Medulla oblongata (tissue), 1 donor: ENCODE measurements around the gene TMEM212.
A peak's percentile ranks its signal among the peaks of the same experiment; 100 is the strongest.
"Not testable (repeated sequence)": the region's sequence is repeated elsewhere in the genome, so short reads cannot be mapped to it uniquely, and the experiment has no call there.

ENCODE experiments used
- DNase-seq: peaks from one replicate; pipeline ENCODE4 v3.0.0-alpha.2; 2015; ENCODE audit errors: extremely low spot score

TMEM212 gene

DNA sequence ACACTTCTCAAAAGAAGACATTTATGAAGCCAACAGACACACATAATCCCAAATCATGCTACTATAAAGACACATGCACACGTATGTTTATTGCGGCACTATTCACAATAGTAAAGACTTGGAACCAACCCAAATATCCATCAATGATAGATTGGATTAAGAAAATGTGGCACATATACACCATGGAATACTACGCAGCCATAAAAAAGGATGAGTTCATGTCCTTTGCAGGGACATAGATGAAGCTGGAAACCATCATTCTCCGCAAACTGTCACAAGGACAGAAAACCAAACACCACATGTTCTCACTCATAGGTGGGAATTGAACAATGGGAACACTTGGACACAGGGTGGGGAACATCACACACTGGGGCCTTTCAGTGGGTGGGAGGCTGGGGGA lies 15.6 kb downstream of the TMEM212 start:
- not testable (repeated sequence) for DNase-seq

DNA sequence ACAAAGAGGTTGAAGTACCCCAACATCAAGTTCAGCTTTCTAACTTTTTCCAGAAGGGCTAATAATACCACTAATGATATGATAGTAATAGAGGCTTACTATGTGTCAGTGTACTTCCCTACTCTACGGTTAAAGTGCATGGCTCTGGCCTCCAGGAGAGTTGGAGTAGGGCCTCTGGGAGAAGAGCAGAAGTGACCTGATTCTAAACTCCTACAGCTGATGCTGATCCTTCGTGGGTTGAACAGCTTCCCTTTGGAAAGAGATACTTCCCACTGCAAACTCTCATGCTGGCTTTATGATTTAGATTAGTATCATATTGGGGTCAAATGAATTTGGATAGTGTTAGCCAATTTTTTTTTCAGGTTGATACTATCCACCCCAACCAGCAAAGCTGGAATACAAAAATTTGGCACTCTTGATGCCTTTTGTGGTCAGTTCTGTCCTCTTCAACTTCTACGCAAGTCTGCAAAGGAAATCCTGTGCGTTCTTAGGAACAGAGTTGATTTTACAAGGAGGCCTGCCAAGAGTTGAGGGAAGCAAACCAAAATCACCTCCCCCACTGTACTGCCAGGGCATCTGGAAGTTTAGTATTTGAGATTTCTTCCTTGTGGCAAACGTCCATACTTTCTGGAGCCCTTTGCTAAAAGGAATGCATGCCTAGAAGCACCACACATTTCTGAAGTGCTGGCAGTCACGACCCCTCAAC lies 17.8 kb downstream of the TMEM212 start:
- DNase-seq = no peak

DNA sequence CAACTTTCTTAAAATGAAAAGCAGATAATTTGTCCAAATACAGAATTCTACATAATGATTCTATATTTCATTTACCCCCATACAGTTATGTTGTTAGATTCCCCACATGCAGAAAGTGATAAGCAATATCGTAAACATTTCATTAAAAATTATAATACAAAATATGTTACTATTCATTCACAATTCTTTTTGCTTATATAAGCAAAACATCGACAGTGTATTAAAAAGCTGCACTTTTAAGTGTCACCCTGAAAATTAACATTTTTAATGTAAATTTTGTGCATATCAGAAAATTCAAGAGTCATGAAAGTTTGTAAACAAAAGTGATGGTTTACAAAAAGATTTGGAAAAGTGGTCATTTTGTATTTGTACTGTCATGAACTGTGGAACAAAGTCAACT lies 19.2 kb downstream of the TMEM212 start:
- DNase-seq = no peak

DNA sequence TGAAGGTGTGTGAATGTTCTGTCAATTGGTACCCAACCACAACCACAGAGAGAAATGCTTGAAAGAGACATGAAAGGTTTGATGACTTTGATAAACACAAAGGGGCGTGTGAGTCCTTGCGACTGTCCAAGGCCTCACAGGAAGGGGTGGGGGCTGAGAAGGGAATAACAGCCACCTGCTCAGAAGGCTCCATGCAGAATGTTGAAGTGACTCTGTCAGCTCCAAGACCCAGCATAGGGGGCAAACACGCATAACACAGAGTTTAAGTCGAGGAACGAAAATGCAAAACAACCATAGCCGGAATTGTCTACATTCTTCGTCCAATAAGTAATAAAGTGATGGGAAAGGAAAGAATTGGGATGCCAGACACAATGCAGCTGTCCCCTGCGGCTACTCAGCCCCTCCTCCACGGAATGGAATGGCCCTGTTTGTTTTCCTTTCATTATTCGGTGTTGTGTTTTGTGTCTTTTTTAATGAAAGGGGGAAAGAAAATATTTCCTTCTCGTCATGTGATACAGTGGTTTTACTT lies 19.9 kb downstream of the TMEM212 start:
- peak; percentile 5 for DNase-seq

DNA sequence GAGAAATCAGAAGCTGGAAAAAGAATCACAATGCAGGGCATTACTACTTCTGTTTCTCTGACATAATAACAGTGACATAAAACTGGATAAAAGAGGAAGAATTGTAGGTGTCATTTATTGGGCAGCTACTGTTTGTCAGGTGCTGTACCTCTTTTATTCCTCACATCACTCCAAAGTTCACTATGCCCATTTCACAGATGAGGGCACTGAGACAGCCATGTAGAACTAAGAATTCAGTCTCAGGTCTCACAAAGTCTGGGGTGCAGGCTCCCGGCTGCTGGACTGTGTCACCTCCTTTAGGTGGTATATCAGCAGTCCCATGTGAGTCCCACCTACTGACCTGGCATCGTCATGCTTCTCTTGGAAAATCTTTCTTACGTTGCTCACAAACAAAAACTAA lies 20.8 kb downstream of the TMEM212 start:
- DNase-seq = no peak

DNA sequence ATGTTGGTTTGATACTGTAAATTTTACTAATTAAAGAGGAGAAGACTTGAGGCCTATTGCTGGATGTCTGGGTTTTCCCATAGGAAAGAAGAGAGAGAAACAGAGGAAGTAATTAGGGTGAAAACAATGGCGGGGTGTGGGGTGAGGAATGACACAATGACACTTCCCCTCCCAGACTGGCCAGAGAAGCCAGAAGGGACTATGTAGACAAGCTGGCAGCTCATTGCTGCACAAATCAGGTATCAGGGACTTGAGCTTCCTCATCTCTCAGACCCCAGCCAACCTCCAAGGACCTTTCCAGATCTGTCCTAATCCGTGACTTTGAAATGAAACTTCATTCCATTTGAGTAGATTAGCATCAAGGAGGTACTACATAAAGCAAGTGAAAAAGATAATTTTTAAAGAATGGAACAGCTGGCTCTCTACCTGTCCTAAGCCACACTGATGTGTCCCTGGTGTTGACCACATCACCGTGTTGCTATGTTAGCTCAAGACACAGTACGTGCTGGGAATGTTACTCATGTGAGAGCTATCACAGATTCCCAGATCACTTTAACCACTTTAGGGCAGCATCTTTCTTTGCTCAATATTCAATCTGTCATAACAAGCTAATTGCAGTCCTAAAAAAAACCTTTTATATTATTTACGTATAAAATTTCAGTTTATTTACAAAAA lies 22.2 kb downstream of the TMEM212 start:
- no peak for DNase-seq

DNA sequence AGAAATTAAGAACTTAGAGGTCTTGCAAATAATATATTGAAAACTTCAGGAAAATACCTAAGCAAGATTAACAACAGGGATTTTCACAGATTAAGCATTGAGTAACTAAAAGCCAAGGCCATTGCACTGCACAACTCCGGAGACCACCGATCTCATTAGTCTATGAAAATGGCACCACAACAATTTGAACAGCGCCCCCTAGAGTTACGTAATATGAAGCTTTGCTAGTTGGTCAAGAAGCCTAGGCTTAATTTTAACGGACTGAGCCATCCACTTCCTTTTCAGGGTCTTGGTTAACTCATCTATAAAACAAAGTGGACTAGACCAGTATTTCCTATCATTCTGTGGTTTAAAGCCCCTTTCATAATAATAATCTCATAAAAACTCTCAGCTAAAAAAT lies 24.8 kb downstream of the TMEM212 start:
- no peak for DNase-seq

DNA sequence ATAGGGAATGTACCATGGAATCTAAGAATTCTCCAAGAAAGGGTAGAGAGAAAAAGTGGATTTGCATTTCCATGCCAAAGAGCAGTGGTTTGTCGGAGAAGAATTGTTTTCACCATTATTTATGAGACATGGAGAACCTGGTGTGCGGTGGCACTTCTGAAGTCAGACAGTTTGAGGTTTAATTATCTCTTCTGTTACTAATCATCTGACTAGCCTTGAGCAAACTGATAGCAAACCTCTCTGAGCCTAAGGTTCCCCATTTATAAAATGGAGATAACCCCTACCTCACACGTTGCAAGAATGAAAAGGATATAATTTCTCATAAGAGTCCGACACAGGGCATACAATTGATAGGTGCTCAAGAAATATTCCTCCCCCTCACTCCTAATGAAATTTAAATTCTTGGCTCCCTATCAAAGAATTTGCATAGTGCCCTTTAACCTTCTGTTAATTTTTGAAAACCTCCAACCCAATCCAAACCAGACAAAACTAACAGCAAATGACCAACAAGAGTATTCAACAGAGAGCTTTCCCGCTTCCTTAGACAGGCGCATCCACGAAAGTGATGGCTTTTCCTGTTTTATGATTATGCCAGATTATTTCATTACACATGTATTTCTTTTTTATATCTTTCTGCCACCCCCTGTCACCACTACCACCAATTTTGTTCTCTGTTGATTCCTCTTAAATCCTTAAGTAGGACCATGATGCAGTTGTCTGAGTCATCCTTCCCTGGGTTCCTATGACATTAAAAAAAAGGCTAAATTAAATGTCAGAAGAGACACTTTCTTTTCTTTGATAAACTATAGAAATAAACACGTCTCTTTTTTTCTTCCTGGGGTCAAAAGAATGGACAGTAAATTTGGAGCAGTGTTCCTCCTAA lies 28.5 kb downstream of the TMEM212 start:
- DNase-seq = no peak

DNA sequence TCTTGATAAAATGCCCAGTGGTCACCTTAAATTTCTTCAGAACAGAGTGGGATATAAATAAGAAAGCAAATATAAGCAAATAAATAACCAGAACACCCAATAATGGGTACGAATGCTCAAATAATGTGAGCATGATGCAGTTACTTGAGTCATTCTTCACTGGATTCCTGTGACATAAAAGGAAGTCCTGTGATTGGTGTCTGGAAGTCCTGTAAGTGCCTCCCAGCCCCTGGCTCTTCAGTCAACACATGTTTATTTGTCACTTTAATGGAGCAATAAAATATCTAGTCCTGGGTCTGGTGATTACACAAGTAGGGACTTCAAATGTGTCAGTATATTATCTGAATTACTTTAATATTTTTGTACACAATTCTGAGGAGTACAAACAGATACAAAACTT lies 30.4 kb downstream of the TMEM212 start:
- DNase-seq = no peak

DNA sequence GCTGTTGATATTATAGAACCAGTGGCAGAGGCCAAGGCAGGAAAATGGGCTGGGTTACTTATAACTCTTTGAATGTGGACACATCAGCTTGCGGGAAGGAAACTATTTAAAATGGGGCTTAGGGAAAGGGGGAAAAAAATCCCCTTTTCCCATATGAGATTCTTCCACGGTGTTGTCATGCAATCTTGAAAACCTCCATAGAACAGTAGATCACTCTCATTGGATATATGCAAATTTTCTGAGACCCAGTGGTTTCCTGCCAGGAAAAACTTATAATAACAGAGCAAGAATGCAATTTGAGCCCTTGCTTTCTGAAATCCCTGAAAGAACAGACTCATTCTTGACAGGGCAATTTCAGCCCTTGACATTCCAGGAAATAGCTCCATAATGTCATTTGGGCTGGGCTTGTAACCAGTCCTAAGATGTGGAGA lies 31.1 kb downstream of the TMEM212 start:
- no peak for DNase-seq

DNA sequence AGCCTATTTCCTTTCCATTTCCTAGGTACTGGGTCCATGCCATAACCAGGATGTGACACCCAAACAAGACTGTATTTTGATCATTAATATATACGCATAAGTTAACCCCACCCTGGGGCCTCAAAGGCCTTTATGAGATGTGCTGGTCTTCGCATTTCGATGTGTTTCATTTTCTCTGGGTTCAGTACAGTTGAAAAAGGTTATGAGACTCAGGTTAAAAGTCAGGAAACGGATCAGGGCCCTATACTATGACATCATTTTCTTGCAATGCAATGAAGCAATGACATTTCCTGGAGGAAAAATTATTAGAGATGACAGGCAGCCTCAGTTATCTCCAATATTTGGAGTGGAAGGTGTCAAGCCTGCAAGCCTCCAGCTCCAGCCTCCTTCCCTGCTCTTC lies 31.7 kb downstream of the TMEM212 start:
- DNase-seq = no peak

DNA sequence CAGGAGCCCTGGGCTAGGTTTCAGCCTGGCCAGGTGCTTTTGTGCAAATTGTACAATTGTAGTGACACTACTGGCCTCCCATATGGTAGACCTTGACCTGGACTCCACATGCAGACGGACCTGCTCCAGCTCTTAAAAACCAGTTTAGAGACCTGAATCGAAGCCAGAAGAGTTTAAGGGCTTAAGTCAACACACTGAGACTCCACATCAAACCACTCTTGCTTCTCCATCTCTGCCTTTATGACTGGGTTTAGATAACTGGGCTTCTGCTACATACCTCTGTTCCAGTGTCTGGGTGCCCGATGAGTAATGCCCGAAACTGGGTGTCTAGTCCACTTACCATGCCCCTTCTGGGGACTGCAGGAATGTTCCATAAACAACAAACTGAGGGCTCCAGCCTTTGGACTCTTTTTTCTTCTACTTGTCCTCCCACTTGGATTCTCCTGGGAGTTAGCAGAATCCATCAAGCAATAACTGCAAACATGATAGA lies 32.8 kb downstream of the TMEM212 start:
- DNase-seq = no peak

DNA sequence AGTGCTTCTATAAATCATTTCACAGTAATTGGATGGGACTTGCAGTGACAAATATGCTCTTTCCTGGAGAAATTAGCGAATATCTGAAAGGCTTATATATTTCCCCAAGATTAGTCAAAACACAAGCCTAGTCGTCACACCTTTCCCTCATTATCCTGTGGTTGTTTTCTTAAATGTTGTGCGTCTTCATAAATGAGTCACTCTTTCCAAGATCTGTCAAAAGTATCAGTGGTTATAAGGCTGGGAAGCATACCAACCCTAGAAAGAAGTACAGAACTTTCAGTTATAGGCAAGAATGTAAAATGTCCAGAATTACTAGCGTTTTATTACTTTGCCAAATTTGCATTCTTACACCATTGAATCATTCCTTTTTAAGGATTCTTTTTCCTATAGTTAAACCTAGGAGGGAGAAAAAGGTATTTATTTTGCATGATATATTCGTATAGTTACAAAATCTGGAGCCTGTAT lies 33.6 kb downstream of the TMEM212 start:
- no peak for DNase-seq

DNA sequence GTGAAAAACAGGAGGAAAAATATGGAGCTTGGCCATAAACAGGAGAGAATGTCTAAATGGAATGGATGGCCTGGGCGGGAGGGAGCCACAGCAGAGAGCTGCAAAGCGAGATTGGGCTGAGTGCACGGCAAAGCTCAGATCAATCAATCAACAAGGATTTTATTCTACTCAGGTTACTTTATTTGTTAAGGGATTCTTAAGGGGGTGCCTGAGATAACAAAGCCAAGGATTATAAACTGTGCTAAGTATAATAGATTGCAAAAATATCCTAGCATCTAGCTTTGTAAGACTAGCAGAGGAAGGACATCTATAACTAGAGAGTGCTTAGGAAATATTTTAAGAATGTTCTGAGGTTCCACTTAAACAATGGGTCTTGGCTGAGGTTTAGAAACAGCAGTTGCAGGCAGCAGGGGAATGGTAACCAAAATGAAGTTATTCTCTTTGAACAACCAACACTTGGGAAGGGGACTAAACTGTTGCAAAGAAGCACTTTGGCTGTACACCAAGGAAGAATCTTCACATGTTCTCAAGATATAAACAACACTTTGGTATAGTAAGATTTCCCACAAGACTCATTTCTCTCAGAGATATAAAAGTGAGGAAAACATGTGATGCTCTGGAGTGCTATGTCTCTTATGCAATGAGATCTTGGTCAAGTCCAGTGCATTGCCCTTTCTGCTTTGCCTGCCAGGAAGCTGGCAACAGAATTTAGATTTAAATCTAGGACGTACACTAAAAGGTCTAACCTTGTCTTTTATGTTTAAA lies 35.5 kb downstream of the TMEM212 start:
- DNase-seq = no peak

DNA sequence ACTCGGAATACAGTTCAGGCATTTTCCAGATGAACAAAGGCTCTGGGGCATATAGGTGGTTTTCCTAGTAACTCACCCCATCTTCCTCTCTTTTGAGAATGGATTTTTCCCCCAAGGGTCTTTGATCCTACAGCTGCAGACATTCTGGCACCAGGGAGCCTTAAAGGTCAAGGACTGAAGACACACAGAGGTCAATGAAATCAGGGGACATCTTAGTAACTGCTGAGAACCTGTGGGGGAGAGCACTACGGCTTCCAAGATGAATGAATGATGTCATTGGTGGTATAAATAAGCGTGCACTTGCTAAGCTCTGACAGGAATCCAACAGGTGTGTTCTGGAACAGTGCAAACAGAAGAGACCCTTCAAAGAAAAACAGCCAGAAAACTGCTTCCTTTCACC lies 36.3 kb downstream of the TMEM212 start:
- DNase-seq = no peak

DNA sequence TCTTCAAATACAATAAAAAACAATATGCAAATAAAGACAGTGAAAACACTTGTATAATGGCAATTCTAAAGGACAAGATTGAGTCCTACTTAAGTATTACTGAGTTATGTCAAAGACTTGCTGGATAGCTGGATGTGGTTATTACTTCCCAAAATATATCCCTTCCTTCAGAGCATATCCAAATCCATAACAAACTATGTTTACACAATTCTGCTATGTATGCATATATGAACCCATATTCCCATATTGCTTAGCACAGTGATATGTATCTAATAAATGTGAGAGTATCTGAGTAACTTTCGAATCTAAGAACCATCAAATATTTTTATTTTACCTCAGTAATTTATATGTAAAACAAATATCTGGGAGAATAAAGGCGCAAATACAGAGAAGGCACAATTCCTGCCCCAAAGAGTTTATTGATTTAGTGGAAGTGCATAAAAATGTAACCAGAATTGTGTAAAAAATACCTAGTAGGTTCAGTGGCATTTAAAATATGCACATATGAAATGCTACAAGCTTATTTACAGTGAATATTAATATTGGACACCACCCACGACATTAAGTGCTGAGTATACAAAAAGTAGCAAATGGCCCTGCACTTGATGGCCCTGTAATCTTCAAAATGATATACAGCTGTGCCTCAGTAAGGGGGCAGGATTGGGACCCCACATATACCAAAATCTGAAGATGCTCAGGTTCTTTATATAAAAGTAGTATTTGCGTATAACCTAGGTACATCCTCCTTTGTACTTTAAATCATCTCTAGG lies 37.1 kb downstream of the TMEM212 start:
- DNase-seq = no peak

DNA sequence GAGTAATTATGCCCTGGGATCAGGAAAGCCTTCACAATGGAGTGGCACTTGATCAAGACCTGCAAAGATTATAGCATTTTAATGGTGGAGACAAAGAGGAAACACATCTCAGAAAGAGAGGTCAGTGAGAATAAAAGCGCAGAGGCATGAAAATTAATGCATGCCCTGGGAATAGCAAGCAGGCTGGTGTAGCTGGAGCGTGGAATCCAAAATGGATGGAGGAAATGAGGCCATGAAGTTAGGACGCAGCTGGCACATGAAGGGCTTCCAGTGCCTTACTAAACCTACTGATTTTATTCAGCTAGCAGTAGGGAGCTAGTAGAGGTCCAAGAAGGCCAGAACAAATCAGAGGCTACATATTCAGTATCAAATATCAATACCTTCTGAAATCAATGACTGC lies 38.1 kb downstream of the TMEM212 start:
- no peak for DNase-seq

DNA sequence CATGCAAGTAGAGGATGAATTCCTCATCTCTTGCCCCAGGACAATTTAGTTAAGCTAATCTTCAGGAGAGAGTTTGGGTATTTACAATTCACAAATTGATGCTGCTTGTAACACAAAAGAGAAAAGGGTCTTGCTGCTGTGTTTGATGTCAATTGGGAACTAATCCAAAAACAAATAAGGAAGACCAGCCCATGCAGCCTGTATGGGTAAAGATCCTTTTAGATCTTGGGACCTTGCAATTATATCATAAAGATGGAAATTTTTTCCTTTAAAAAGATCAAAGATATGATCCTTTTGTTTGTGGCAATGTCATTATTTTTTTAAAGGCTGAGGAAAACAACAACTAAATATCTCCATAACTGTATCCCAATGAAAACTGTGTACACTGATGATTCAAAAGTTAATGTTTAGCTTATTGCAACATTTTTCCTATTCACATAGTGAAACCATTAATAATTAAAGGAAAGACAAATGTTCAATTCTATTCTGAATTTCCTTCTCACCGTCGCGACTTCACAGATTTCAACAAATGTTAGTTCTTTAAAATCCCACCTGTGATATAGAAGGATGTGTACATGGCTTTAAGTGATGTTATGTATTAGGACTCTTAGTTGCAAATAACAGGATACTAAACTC lies 40.2 kb downstream of the TMEM212 start:
- no peak for DNase-seq

DNA sequence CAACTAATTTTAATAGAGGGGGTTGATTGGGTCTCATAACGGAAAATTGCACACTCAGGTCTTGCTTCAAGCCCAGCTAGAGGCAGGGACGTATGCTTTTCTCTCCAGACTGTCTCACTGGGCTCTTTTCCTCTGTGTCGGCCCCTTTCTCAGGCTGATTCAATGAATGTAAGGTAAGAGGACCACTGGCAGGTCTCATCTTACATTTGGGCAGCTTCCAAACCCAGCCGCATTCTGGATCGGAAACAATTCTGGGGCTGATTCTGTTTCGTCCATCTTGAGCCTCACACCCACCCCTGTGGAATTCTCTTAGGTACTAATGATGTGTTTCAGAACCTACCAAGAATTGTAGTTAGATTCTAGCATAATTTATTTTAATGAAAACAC lies 40.7 kb downstream of the TMEM212 start:
- DNase-seq = no peak

DNA sequence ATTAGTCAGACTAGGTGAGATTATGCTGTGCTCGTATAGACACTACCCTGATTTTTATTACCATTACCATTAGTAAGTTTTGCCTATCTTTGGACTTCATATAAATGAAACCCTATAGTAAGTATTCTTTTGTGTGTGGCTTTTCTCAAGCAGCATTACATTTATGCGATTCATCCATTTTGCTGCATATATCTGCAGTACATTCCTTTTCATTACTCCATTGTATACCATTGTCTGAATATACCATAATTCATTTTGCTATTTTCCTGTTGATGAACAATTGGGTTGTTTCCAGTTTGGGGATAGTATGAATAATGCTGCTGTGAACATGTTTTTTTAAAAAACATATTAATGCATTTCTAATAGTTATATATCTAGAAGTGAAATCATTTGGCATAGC lies 45.3 kb downstream of the TMEM212 start:
- DNase-seq = no peak
